Daoy (cell line): Measurements from ENCODE around the gene LMOD3. TPM values are rescaled to one million over a fixed set of nuclear protein-coding genes. Genes with fewer than 3 reads are reported as not detected.

Source experiments
- DNase-seq: peaks from one replicate; pipeline ENCODE4 v3.0.0-alpha.2; 2015; ENCODE audit warnings: low read depth
- total RNA-seq: library from RNA; depleted of rRNA; stranded (reverse); fragments of >200 nt; shearing (Covaris generic); gene quantifications from 2 replicates; pipeline ENCODE4 v1.2.3, GENCODE V29; 2014; rRNA removed

LMOD3 gene
- not detected in 2 replicates for total RNA-seq

DNA sequence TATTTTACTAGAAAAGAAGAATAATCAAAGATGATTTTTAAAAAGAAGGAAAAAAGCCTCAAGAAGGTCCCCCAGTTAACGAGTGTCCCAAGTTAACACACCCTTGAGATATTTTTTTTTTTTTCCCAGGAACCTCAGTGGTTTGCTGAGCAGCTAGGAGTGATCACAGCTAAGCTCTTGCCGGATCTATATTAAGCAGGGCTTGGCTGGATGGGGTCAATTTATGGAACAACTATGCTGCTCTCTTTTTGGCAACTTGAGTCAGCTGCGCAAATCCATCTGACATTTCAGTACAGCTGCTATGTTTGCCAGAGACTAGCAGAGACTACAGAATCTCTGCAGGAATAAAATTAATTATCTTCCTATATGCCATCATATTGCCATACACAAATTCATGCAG lies at the start of gene LMOD3:
TSS of gene LMOD3 (minus strand) at position 193 of the 400 bp plus-strand sequence. CDS start 209 bp downstream, outside the sequence.
- no peak for DNase-seq

GRCh38 chr3:69172058-69172457 lies 49.7 kb upstream of the LMOD3 start:
- DNase-seq, result no peak

DNA sequence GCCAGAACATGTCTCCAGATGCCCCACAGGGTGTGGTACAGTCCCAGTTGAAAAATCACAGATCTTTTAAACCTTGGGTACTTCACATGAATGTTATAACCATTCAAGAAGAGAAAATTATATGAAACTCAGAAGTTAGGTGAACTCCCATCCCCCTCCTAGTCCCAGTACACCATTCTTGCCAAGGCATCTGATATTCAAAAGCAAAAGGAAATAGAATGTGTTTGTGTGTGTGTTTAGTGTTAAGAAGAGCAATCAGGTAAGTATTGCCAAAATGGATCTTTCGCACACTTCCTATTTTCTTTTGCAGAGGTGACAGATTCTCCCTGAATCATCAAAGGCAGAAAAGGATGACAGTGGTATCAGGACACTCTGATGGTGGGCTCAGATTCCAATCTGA lies 44.1 kb upstream of the LMOD3 start:
- no peak for DNase-seq

DNA sequence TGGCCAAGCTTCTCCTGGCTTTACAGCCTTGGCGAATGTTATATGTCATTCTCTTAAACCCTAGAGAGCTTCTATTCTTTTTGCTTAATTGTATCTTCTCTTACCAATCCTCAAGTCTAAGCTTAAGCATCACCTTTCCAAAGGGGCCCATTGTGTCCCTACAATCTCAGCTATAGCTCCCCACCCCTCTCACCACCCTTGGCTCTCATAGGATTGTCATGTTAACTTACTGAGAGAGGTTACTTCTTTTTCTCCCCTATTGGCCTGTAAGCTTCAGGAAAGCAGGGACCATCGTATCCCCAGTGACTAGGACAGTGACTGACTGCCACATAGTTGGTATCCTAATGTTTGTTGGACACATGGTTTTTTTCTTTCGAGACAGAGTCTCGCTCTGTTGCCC lies 43.3 kb upstream of the LMOD3 start:
- DNase-seq, result no peak

DNA sequence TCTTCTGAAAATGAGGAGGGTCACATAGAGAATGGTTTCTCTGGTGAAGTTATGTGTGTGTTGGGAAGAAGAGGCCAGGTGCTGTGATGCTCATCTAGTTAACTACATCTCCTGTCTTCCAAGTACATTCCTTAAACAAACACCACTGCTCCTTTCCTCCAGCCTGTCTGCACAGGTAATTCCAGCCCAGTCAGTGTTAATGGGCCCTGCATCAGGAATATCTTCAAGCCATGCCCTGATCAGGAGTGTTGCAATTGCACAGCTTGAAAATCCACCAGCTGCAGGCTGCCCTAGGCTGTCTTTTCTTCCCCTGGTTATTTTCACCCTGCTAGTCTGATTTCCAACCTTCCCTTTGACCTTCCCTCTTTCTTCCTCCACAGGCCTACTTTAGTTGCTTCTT lies 41.9 kb upstream of the LMOD3 start:
- DNase-seq, result no peak

- DNase-seq, result no peak
These were observed 40.0 kb upstream of the LMOD3 start for GRCh38 chr3:69162308-69162980.

DNA sequence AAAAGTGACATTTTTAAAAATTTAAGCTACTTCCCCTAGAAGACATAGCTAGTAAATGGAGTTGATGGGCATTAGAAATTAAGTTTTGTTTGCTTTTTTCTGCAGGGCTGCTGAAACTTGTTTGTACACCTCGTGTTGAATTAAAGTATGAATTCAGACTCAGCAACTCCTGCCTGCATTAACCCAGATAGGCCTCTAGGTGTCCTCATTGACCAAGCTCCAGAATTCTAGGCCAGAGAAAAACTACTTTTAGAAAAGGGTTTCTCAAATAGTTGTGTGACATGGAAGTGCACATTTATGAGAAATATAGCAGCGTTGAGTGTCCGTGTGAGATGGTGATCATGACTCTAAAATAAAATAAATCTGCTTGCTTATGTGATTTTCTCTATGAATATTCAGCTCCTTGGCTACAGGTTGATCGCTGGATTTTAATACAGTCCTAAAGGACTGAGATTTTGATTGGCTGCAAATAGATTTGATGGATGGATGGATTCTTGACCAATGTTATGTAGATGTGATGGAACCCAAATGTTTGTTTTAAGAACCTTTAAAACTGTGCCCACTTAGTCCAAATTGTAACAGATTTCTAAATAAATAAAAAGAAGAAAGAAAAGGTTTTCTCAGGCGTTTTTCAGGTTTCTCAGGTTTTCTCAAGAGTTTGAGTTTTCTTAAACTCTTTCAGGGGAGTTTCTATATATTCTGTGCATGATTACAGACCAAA lies 39.4 kb upstream of the LMOD3 start:
- DNase-seq, result peak; percentile 15

GRCh38 chr3:69160525-69160924 lies 38.1 kb upstream of the LMOD3 start:
- no peak for DNase-seq

- DNase-seq, result no peak
These were observed 37.7 kb upstream of the LMOD3 start for GRCh38 chr3:69160107-69160506.

DNA sequence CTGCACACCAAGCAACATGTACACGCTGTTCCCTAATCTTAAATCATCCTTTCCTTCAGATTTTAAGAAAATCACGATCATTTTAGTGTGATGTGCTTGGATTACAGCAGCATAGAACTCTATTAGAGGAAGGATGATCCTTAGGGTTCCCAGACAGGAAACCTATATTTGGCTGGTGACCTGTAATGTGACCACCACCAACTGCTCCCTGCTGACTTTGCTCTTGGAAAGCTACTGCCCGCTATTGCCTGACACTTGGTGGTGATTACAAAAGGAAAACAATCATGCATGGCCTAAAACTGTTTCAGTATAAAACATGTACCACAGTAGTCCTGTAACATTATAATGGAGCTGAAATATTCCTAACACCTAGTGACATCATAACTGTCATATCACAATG lies 27.2 kb upstream of the LMOD3 start:
- no peak for DNase-seq

DNA sequence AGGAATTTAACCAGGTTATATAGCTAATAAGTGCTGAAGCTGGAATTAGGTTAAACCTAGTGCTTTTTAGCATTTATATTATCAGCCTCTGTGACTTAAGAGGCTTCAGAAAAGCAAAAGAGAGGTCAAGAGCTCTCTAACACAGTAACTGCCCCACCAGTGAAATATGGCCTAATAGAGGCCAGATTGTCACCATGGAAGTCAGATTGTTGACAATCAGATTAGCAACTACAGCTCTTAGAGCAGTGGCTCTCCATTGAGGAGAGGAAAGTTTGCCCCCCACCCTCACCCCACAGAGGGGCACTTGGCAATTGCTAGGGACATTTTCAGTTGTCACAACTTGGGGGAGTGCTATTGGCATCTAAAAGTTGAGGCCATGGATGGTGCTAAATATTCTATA lies 23.3 kb upstream of the LMOD3 start:
- DNase-seq, result no peak

GRCh38 chr3:69144631-69145245 lies 22.3 kb upstream of the LMOD3 start:
- no peak for DNase-seq

- DNase-seq, result peak; percentile 14
These were observed 21.2 kb upstream of the LMOD3 start for GRCh38 chr3:69143612-69144011.

DNA sequence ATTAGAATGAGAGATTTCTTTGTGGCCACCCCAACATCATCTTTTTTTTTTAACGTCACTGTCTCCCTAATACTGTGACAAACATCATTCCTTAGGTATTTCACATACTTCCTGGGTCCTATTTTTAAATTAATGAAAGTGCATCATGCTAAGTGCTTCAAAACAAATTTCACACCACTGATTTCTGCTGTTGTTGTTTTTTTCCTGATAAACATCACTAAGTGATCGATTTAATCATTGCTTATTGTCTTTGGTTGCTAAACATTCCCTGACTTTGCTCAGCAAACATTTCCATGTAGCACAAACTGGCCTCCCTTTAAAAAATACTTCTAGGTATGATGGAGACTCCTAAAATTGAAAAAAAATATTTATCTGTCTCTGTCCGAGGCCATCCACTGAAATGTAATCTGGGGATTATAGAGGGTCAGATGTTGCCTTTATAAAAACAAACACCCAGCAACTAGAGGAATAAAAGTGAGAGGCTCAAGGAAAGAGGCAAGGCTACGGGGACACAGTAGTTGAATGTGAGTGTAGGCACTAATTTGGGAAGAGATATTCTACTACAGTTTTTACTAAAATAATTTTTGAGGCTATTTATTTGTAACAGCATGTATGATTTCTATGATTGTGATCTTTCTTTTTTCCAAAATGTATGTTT lies 20.5 kb upstream of the LMOD3 start:
- no peak for DNase-seq

GRCh38 chr3:69142090-69142489 lies 19.7 kb upstream of the LMOD3 start:
- DNase-seq, result no peak

DNA sequence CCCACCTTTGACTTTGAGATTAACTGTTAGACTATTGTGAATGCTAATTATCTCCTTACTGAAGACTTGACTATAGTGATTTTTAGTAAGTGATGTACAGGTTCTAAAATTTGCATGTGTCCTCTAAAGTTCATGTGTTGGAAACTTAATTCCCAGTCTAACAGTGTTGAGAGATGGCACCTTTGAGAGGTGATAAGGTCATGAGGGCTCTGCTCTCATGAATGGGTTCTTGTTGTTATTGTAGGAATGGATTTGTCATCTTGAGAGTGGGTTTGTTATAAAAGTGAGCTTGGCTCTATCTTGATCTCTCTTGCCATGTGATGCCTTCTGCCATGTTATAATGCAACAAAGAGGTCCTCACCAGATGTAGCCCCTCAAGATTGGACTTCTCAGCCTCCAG lies 18.9 kb upstream of the LMOD3 start:
- DNase-seq, result no peak

DNA sequence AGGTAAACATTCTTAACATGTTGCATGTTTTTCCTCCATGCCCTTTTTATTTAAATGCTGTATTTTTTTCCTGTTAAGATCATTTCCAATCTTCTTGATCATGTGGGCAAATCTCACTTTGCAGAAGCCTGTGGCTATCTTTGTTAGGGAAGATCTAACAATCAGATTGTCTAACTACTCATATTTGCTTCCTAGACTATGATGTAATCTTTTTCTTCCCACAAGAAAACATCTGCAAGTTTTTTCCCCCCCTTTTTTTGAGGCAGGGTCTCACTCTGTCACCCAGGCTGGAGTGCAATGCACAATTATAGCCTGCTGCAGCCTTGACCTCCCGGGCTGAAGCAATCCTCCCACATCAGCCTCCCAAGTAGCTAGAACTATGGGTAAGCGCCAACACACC lies 15.0 kb upstream of the LMOD3 start:
- DNase-seq, result no peak

- DNase-seq, result no peak
These were observed 14.6 kb upstream of the LMOD3 start for GRCh38 chr3:69137005-69137404.

DNA sequence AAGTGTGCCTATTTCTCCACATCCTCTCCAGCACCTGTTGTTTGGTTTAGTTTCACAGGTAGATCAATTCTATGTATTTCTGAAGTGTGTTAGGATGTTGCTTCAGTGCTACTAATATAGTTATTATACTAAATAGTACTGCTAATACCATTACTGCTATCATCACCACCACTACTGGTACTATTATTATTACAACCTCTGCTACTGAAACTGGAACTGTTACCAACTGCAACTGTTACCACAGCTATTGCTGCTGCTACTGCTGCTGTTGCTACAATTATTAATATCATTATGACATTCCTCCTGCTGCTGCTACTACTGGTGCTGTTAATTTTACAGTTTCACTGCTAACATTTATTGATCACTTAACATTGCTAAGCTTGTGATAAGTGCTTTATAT lies 8.3 kb upstream of the LMOD3 start:
- no peak for DNase-seq

DNA sequence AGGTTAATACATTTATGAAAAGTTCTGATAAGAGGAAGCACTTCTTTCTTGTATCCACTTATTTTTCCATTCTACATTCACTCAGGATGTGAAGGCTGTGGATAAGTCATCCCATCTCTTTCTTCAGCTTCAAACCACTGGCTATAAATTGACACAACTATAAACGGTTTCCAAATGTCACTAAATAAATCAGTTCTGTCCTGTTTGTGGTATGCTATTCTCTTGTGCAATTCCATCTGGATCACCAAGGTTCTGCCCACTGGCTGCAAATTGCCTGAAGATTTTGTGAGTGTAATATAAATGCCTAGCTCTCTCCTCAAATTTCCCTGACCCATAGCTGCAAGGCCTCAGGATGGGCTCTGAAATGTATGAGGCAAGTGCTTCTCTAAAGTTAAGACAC lies 7.1 kb upstream of the LMOD3 start:
- DNase-seq, result no peak

GRCh38 chr3:69128509-69128908 lies 6.1 kb upstream of the LMOD3 start:
- DNase-seq, result no peak

- DNase-seq, result no peak
These were observed 4.6 kb upstream of the LMOD3 start for GRCh38 chr3:69126999-69127398.

- DNase-seq, result no peak
These were observed 3.8 kb upstream of the LMOD3 start for GRCh38 chr3:69126216-69126615.
